Ovary (tissue), 9 donors: ENCODE results near the gene SECTM1. TPM values are rescaled to one million over a fixed set of nuclear protein-coding genes. Genes with fewer than 3 reads are reported as not detected.
A peak's percentile ranks its signal among the peaks of the same experiment; 100 is the strongest.

ENCODE experiments used
- DNase-seq, 5 donors: peaks; one replicate each; pipeline ENCODE4 v3.0.0-alpha.2; 2019 to 2020
- H3K27ac ChIP-seq, 2 donors: fragments of 200-600 bp; one replicate each; pipeline versions ENCODE4 v1.5.1 to v1.8.0; 2019 to 2022
- H3K27me3 ChIP-seq: fragments of 200-600 bp; one replicate; pipeline ENCODE4 v1.8.0; 2022
- H3K36me3 ChIP-seq: fragments of 200-600 bp; sonication (generic); one replicate; pipeline ENCODE4 v1.5.1; 2019
- H3K4me1 ChIP-seq: one replicate; pipeline ENCODE4 v1.8.1; 2013; ENCODE audit warnings: mild to moderate bottlenecking, moderate library complexity; ENCODE audit not compliant: insufficient read depth
- H3K4me3 ChIP-seq: fragments of 200-600 bp; sonication (generic); one replicate; pipeline ENCODE4 v1.5.1; 2017
- H3K9me3 ChIP-seq, 2 donors: fragments of 200-600 bp in 1 of 2; sonication (generic) in 1 of 2; one replicate each; pipeline versions ENCODE4 v1.5.1 to v1.8.1; 2013 to 2019; ENCODE audit warnings: mild to moderate bottlenecking in 1 of 2, moderate library complexity in 1 of 2
- EP300 ChIP-seq: sonication (generic); formaldehyde crosslinking; IDR thresholded peaks from one replicate; pipeline ENCODE4 v1.6.1; 2017; ENCODE audit warnings: antibody characterized with exemption
- POLR2A ChIP-seq: fragments of 450-650 bp; IDR thresholded peaks from one replicate; pipeline ENCODE4 v1.6.1; 2017; ENCODE audit warnings: antibody characterized with exemption, mild to moderate bottlenecking, moderate library complexity
- WGBS, 3 donors: extraction: QIAGEN DNeasy Blood & Tissue Kit in 1 of 3; methylation state at CpG; one replicate each; pipeline versions ENCODE4 v1.1.5 to v1.1.7; 2013 to 2017; 5-methylcytosine and 5-hydroxymethylcytosine counted together
- intact Hi-C, 4 donors: fragments of 100-400 bp; cut with DNase I; formaldehyde crosslinking; loops; one replicate each; pipeline versions ENCODE4 v1.11.0 to v1.15.1; 2022 to 2023
- polyA plus RNA-seq, 2 donors: library from polyadenylated mRNA; stranded (reverse); fragments of 200-250 nt in 1 of 2; fragments of 350-450 nt in 1 of 2; fragmentation: Illumina TruSeq in 1 of 2; extraction: RNeasy Lipid Tissue Mini Kit (QIAGEN cat#74804) in 1 of 2; gene quantifications; one replicate each; pipeline ENCODE4 v1.2.3, GENCODE V29; 2013 to 2014
- total RNA-seq, 7 donors: library from RNA; depleted of rRNA in 2 of 7; stranded (reverse); fragments of >200 nt in 2 of 7; fragmentation: NEBNext Ultra II Directional in 3 of 7; extraction: Animal tissue kit (Norgen Biotek cat#: 25700) in 3 of 7; gene quantifications; one replicate each; pipeline versions ENCODE4 v1.1.0 to v1.2.4, GENCODE V29; 2016 to 2023
- TF ChIP-seq, protein P1 (sequence below), 3 donors: fragments of 450-650 bp in 2 of 3; fragments of 200-600 bp in 1 of 3; IDR thresholded peaks; one replicate each; pipeline versions ENCODE4 v1.5.1 to v1.8.0; 2016 to 2022; ENCODE audit warnings: antibody characterized with exemption in 3 of 3, mild to moderate bottlenecking in 1 of 3
- donor health status: DM: no; HTN: no; CAD: no; lungs with moderate emphysema.
- donor health status: DM: no; HTN: no; CAD: no.
- donor health status: Bipolar disorder and iron deficiency.
- donor health status: DM: yes; HTN: yes; CAD: no.
- donor health status: DM: no; HTN: no; CAD: no.
- donor health status: DM: yes; HTN: yes; CAD: no.

The SECTM1 gene
- total and polyA plus RNA-seq, 9 donors = 2.1 to 20.8 (median 7.9) TPM

DNA sequence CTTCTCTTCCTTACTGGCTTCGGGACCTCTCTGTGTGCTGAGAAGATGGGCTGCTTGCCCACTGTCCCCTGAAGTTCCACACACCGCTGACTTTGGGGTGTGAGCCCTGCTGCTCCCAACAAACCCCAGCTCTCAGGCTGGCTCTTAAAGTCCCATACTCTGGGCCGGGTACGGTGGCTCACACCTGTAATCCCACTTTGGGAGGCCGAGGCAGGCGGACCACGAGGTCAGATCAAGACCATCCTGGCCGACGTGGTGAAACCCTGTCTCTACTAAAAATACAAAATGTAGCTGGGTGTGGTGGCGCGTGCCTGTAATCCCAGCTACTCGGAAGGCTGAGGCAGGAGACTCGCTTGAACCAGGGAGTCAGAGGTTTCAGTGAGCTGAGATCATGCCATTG, 33.3 kb downstream of the SECTM1 start:
- intact Hi-C loops = no loop called here
- WGBS, 3 donors = 90 to 94% (median 93%) methylated on average over 13 of the region's 13 CpGs

DNA sequence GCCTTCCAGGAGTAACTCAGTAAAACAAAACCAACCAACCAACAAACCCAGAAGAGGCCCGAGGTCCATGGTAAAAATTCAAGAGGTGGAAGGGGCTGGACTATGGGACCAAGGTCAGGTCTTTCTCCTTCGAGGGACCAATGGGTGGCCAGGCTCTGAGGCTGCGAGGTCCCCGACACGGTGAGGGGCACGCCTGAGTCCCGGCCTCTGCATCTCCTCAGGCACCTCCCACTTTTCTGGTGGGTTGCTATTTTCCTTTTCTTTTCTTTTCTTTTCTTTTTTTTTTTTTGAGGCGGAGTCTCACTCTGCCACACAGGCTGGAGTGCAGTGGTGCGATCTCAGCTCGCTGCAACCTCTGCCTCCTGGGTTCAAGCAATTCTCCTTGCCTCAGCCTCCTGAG, 34.1 kb downstream of the SECTM1 start:
- TF ChIP-seq EP300 (no peak), POLR2A (no peak)
- TF ChIP-seq, protein P1, sequence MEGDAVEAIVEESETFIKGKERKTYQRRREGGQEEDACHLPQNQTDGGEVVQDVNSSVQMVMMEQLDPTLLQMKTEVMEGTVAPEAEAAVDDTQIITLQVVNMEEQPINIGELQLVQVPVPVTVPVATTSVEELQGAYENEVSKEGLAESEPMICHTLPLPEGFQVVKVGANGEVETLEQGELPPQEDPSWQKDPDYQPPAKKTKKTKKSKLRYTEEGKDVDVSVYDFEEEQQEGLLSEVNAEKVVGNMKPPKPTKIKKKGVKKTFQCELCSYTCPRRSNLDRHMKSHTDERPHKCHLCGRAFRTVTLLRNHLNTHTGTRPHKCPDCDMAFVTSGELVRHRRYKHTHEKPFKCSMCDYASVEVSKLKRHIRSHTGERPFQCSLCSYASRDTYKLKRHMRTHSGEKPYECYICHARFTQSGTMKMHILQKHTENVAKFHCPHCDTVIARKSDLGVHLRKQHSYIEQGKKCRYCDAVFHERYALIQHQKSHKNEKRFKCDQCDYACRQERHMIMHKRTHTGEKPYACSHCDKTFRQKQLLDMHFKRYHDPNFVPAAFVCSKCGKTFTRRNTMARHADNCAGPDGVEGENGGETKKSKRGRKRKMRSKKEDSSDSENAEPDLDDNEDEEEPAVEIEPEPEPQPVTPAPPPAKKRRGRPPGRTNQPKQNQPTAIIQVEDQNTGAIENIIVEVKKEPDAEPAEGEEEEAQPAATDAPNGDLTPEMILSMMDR (IDR thresholded peaks at IDR 0.05) = no peak
- peaks cover 9% of the 10 kb centered on the region for H3K4me1 ChIP-seq
- H3K36me3 ChIP-seq = no peaks in the 10 kb centered on the region
- H3K4me3 ChIP-seq = no peak overlapping the region
- no peaks in the 10 kb centered on the region for H3K9me3 ChIP-seq
- 82 to 90% (median 86%) methylated on average over 10 of the region's 10 CpGs for WGBS, 3 donors
- intact Hi-C loops = loop anchor here in 1 of 4 donors (10.0 kb wide), 1 partner anchor 65 kb away; no protein-coding TSS in a partner anchor
- no peak overlapping the region for H3K27ac ChIP-seq
- H3K27me3 ChIP-seq = no peaks in the 10 kb centered on the region
- DNase-seq = no peak

More for the DNA sequence above, 33.3 kb downstream of the SECTM1 start:
- Histone ChIP-seq H3K9me3 (no peaks in the 10 kb centered on the region), H3K4me1 (peaks cover 9% of the 10 kb centered on the region), H3K4me3 (no peak overlapping the region), H3K27me3 (no peaks in the 10 kb centered on the region), H3K36me3 (no peaks in the 10 kb centered on the region), H3K27ac (no peak overlapping the region)
- TF ChIP-seq, protein P1 (IDR thresholded peaks at IDR 0.05) = no peak
- TF ChIP-seq POLR2A = no peak
- DNase-seq = no peak

DNA sequence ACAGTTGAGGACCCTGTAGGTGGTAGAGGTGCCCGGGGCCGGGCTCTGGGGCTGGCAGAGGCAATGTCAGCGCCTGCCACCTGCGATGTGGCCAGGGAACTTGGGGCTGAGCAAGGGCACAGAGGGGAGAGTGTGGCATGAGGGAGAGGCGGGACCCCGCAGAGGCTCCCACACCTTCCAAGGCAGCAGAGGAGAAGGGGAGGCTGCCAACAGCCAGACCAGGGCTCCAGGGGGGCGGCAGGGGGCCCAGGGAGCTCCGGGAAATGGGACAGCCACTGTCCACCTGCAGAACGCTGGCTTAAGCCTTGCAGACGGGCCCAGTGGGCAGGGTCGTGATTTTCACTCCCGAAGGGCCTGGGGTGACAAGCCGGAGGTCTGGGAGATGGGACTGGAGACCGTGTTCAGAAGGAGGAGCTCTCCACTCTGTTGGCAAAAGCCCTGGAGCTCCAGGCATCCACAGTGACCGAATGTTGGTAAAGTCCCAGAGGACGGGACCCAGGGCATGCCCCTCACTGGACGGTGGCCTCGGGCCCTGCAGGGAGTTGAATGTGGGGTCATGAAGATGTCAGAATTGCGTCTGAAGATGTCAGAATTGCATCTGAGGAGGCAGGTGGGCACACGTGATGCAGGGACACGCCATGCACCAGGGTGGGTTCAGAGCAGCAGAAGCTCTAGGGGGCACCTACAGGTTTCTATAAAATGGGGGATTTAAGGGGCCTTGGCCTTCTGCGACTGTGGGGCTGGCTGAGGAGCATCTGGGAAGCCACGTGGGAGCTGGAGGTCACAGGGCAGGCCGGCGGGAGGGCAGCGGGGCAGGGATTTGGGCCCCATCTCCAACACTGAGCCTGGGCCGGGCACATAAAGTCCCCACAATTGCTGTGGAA, 34.8 kb downstream of the SECTM1 start:
- no peak for TF ChIP-seq POLR2A
- no peak for TF ChIP-seq EP300
- TF ChIP-seq, protein P1 (IDR thresholded peaks at IDR 0.05) = no peak
- H3K4me3 ChIP-seq = peak overlapping the region; percentile 37
- no peak for DNase-seq
- intact Hi-C loops = loop anchor here in 1 of 4 donors (10.0 kb wide), 1 partner anchor 64 kb away; no protein-coding TSS in a partner anchor
- peak overlapping the region; percentile 20 to 44 for H3K27ac ChIP-seq
- no peaks in the 10 kb centered on the region for H3K9me3 ChIP-seq
- H3K4me1 ChIP-seq = peaks cover 9% of the 10 kb centered on the region
- H3K27me3 ChIP-seq = no peaks in the 10 kb centered on the region
- WGBS, 3 donors = 72 to 73% (median 72%) methylated on average over 27 of the region's 27 CpGs
- H3K36me3 ChIP-seq = no peaks in the 10 kb centered on the region

DNA sequence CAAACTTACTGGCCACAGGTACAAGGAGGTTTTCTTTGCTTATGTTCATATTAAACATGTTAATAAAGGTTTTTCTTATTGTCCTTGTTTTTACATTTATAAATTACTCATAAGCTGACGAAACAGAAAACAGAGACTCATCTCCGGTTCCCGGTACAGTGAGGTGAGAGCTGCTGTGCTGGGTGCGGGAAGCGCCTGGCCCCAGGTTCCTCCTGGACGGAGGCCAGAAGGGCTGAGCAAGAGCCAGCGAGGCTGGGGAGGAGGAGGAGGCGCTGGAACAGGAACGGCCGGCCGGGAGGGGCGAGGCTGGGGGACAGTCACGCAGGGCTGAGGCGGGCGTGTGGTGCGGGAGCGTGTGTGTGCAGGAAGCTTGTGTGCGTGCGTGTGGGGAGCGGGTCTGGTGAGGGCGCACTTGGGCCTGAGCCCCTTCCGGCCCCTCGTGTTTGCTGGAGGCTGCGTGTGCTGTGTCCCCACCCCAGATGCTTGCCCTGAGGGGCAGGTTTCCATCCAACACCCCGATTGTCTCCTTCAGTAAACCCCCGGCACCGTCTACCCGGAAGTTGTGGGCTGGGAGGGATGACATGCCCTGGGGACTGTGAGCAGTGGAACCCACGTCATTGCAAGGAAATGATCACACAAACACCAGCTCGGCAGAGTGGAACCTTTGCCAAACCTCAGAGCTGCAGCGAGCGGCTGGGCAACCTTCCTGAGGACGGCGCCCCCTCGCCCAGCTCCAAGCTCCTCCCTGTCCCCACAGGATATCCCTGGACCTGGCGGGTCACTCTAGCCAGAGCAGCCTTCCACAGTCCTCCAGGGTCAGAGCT, 35.6 kb downstream of the SECTM1 start:
- Histone ChIP-seq H3K4me3 (peak overlapping the region; percentile 37), H3K4me1 (peaks cover 10% of the 10 kb centered on the region), H3K27me3 (no peaks in the 10 kb centered on the region), H3K9me3 (no peaks in the 10 kb centered on the region), H3K36me3 (no peaks in the 10 kb centered on the region), H3K27ac (peak overlapping the region; percentile 20 to 44)
- DNase-seq = peak; percentile 81 to 89 (median 88)
- intact Hi-C loops = loop anchor here in 1 of 4 donors (10.0 kb wide), 1 partner anchor 63 kb away; no protein-coding TSS in a partner anchor
- TF ChIP-seq POLR2A (peak; percentile 31), EP300 (peak; percentile 80)
- TF ChIP-seq, protein P1 (IDR thresholded peaks at IDR 0.05) = peak in 1 of 3 donors; percentile 15
- 0 to 1% (median 1%) methylated on average over 36 of the region's 36 CpGs for WGBS, 3 donors
